ENCODE results near the gene GORASP1.

Gene GORASP1

GRCh38 chr3:39097716-39098472 lies 9.5 kb downstream of the GORASP1 start (continued):
- no peak for TF ChIP-seq AEBP2 (tag by site-specific recombination; IDR thresholded peaks at IDR 0.05; ENCODE audit: borderline replicate concordance)

GRCh38 chr3:39096775-39097174 lies 10.7 kb downstream of the GORASP1 start:
- ChIA-PET CTCF (interaction anchor here (2.0 kb wide), 1 partner anchor 191 kb away, joined by 10 read pairs; no protein-coding TSS in a partner anchor), POLR2A (no interaction called here)
- Histone ChIP-seq H3K4me1 (ENCODE audit: control insufficient read depth, insufficient read depth, low read length) (no peaks in the 10 kb centered on the region), H3K36me3 (ENCODE audit: control insufficient read depth in 2 of 2, insufficient read depth in 1 of 2, low read length in 2 of 2) (peaks cover 4 to 94% of the 10 kb centered on the region in 2 experiments), H3K27ac (ENCODE audit: extremely low read depth, low read depth, low read length) (no peak overlapping the region), H3K4me3 (ENCODE audit: low read depth, low read length) (no peak overlapping the region), H3K9me3 (ENCODE audit: control insufficient read depth, insufficient read depth, low read depth, low read length) (no peaks in the 10 kb centered on the region)
- TF ChIP-seq ZNF600 (tag by site-specific recombination; IDR thresholded peaks at IDR 0.05) (0 out of 2 replicates have a peak, but pooled peaks have one; percentile 24), ZFP3 (tag by site-specific recombination; IDR thresholded peaks at IDR 0.05; ENCODE audit: low read depth) (no peak)

- POLR2A ChIA-PET, result no interaction called here
- H3K4me3 ChIP-seq (ENCODE audit: low read depth, low read length), result no peak overlapping the region
- H3K9me3 ChIP-seq (ENCODE audit: control insufficient read depth, insufficient read depth, low read depth, low read length), result no peaks in the 10 kb centered on the region
- TF ChIP-seq ZNF146 (tag by site-specific recombination; IDR thresholded peaks at IDR 0.05) (no peak), KLF10 (tag by site-specific recombination; IDR thresholded peaks at IDR 0.05) (no peak), ZFP37 (tag by site-specific recombination; IDR thresholded peaks at IDR 0.05) (no peak), ZNF645 (tag by site-specific recombination; IDR thresholded peaks at IDR 0.05) (no peak), ZNF239 (tag by site-specific recombination; IDR thresholded peaks at IDR 0.05) (no peak), ZNF623 (tag by site-specific recombination; IDR thresholded peaks at IDR 0.05) (no peak), PRDM6 (tag by site-specific recombination; IDR thresholded peaks at IDR 0.05) (no peak), CTCF (tag by site-specific recombination; IDR thresholded peaks at IDR 0.05) (no peak), KLF8 (tag by site-specific recombination; IDR thresholded peaks at IDR 0.05) (no peak), WT1 (tag by site-specific recombination; IDR thresholded peaks at IDR 0.05) (no peak), KLF9 (tag by site-specific recombination; IDR thresholded peaks at IDR 0.05; ENCODE audit: low read depth) (no peak), MEIS1 (CRISPR knock-in tag; IDR thresholded peaks at IDR 0.05; ENCODE audit: borderline replicate concordance) (no peak), ZNF843 (tag by site-specific recombination; IDR thresholded peaks at IDR 0.05) (no peak), YY1 (tag by site-specific recombination; IDR thresholded peaks at IDR 0.05) (no peak), SCRT2 (tag by site-specific recombination; IDR thresholded peaks at IDR 0.05) (no peak), ZEB2 (tag by site-specific recombination; IDR thresholded peaks at IDR 0.05) (no peak), ZNF221 (tag by site-specific recombination; IDR thresholded peaks at IDR 0.05; ENCODE audit: borderline replicate concordance) (no peak), ZNF23 (tag by site-specific recombination; IDR thresholded peaks at IDR 0.05; ENCODE audit: borderline replicate concordance) (no peak), ZNF677 (tag by site-specific recombination; IDR thresholded peaks at IDR 0.05) (no peak), ZBTB1 (tag by site-specific recombination; IDR thresholded peaks at IDR 0.05) (no peak)
- H3K4me1 ChIP-seq (ENCODE audit: control insufficient read depth, insufficient read depth, low read length), result no peaks in the 10 kb centered on the region
- CTCF ChIA-PET, result interaction anchor here (0.7 to 2.0 kb wide), 2 partner anchors 192 to 203 kb away, joined by 4 to 10 read pairs; no protein-coding TSS in a partner anchor
- H3K27ac ChIP-seq (ENCODE audit: extremely low read depth, low read depth, low read length), result no peak overlapping the region
- peaks cover 4 to 96% of the 10 kb centered on the region in 2 experiments for H3K36me3 ChIP-seq (ENCODE audit: control insufficient read depth in 2 of 2, insufficient read depth in 1 of 2, low read length in 2 of 2)
Measured at GRCh38 chr3:39095778-39096177, 11.6 kb downstream of the GORASP1 start.
